ENCODE results near the gene JDP2. TPM values are rescaled to one million over a fixed set of nuclear protein-coding genes. Genes with fewer than 3 reads are reported as not detected.

The JDP2 gene
- total RNA-seq, 1 experiment from 2014 or later = 23.3 TPM

DNA sequence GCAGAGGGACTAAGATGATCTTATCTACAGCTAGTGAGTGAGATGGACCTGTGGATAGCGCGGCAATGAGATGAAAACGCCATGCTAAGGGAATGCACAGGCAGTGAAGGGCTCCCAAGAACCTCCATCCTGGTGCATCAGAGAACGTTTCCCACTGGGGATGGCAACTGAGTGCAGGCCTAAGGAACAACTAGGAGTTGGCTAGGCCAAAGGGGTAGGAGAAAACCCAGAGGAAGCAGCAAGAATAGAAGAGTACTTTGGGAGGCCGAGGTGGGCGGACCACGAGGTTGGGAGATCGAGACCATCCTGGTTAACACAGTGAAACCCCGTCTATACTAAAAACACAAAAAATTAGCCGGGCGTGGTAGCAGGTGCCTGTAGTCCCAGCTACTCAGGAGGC, 69.9 kb downstream of the JDP2 start (continued):
- TF ChIP-seq CREM (CRISPR knock-in tag; IDR thresholded peaks at IDR 0.05) = no peak
- TF ChIP-seq MYBL2 (CRISPR knock-in tag; IDR thresholded peaks at IDR 0.05) = no peak
- no peak for TF ChIP-seq TEAD4 (CRISPR knock-in tag; IDR thresholded peaks at IDR 0.05)
- TF ChIP-seq, protein P1, sequence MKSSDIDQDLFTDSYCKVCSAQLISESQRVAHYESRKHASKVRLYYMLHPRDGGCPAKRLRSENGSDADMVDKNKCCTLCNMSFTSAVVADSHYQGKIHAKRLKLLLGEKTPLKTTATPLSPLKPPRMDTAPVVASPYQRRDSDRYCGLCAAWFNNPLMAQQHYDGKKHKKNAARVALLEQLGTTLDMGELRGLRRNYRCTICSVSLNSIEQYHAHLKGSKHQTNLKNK (CRISPR knock-in tag; IDR thresholded peaks at IDR 0.05) = no peak
- TF ChIP-seq, protein P2, sequence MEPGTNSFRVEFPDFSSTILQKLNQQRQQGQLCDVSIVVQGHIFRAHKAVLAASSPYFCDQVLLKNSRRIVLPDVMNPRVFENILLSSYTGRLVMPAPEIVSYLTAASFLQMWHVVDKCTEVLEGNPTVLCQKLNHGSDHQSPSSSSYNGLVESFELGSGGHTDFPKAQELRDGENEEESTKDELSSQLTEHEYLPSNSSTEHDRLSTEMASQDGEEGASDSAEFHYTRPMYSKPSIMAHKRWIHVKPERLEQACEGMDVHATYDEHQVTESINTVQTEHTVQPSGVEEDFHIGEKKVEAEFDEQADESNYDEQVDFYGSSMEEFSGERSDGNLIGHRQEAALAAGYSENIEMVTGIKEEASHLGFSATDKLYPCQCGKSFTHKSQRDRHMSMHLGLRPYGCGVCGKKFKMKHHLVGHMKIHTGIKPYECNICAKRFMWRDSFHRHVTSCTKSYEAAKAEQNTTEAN (CRISPR knock-in tag; IDR thresholded peaks at IDR 0.05) = no peak
- TF ChIP-seq, protein P3, sequence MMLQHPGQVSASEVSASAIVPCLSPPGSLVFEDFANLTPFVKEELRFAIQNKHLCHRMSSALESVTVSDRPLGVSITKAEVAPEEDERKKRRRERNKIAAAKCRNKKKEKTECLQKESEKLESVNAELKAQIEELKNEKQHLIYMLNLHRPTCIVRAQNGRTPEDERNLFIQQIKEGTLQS (CRISPR knock-in tag; conservative IDR thresholded peaks at IDR 0.05) = no peak
- no peak for TF ChIP-seq HMGA2 (CRISPR knock-in tag; IDR thresholded peaks at IDR 0.05)
- TF ChIP-seq TEAD1 (CRISPR knock-in tag; IDR thresholded peaks at IDR 0.05) = no peak
- no peak for TF ChIP-seq ZNF317 (CRISPR knock-in tag; IDR thresholded peaks at IDR 0.05; ENCODE audit: borderline replicate concordance, low read depth)

DNA sequence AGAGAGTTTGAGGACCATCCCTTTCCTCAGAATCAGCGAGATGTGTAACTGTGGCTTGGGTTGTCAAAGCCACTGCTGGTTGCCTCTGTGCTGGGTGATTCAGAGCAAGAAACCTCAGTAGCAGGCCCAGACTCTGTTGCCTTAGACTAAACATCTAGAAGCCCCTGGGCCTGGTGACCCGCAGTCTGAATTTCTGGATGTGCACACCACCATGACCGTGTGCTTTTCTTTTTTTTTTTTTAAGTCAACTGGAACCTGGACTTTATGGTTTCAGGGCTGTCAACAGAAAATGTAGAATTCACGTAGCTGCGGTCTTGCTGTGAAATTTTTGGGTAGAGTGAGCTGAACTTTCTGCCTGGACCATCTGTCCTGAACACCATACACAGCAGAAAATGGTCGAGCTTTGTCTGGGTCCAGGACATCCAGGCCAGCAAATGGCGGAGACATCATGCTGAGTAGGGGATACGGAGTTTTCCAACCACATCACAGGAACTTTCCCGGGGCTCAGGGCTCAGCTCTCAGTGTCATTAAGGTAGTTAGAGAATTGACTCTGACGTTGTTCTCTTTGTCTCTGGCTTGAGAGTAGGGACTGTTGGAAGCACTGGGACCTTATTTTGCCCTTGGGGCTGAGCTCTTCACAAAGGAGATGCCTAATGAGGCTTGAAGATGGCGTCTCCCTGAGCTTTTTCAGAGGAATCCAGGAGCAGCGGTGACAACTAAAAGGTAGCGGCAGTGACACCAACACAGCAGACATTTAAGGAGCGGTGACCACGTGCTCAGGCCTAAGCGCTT, 71.5 kb downstream of the JDP2 start:
- DNase-seq (ENCODE audit: low spot score) (no peak), ATAC-seq (no peak)
- Mint-ChIP-seq H3K27ac (no peak overlapping the region), H3K9me3 (0 out of 2 replicates have a peak, but pooled peaks cover 4% of the 10 kb centered on the region), H3K27me3 (ENCODE audit: low read depth) (no peaks in the 10 kb centered on the region), H3K4me3 (no peak overlapping the region), H3K36me3 (no peaks in the 10 kb centered on the region), H3K4me1 (no peaks in the 10 kb centered on the region)
- ChIA-PET CTCF (interaction anchor here (0.6 to 2.7 kb wide), 6 partner anchors 11 to 80 kb away, joined by 3 to 12 read pairs (median 3); no protein-coding TSS in a partner anchor), POLR2A (no interaction called here)
- TF ChIP-seq, protein P4, sequence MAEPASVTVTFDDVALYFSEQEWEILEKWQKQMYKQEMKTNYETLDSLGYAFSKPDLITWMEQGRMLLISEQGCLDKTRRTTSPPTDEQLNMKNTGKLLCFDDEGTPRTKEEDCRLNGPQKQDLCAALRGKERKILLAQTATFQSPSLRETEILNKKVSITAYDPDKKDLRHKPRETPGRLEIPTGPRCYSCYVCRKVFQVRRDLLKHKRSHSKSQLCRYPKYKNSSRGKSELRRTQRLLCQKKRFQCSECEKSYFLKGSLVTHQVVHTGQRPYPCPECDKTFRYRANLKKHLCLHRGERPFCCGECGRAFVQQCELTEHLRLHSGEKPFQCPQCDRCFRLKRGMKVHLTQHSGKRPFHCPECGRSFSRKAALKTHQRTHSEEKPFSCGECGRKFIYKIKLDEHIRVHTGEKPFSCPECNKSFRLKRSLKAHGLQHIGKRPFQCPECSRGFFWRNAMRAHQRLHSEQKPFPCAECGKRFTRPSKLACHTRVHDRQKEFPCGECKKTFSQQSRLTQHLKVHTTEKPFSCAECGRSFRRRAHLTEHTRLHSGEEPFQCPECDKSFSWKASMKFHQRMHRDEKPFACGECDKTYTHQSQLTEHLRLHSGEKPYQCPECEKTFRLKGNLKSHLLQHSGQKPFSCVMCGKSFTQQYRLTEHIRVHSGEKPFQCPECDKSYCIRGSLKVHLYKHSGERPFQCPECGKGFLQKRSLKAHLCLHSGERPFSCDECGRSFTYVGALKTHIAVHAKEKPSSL (CRISPR knock-in tag; conservative IDR thresholded peaks at IDR 0.05) = no peak
- TF ChIP-seq, protein P5, sequence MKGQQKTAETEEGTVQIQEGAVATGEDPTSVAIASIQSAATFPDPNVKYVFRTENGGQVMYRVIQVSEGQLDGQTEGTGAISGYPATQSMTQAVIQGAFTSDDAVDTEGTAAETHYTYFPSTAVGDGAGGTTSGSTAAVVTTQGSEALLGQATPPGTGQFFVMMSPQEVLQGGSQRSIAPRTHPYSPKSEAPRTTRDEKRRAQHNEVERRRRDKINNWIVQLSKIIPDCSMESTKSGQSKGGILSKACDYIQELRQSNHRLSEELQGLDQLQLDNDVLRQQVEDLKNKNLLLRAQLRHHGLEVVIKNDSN (CRISPR knock-in tag; IDR thresholded peaks at IDR 0.05) = no peak
- no peak for TF ChIP-seq NR2C2 (CRISPR knock-in tag; IDR thresholded peaks at IDR 0.05)

DNA sequence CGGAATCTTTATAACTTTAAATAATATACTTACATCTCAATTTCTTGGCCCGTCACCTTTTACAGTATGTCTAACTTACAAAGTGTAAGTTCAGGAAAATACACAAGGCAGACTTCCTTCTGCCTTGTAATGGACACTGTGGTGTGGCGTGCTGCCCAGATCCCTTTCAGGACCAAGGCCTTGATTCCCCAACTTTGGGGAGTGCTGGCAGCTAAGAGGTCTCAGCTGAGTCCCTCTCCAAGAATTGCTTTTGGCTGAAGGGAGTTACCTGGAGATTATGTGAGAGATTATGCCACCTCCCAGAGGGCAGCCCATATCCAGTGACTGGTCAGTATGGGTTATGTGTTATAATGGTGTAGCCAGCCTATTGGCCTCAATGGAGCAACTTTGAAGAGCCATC, 73.3 kb downstream of the JDP2 start:
- no peak for ATAC-seq
- POLR2A ChIA-PET = no interaction called here
- Mint-ChIP-seq H3K36me3 (no peaks in the 10 kb centered on the region), H3K27ac (no peak overlapping the region), H3K4me3 (no peak overlapping the region), H3K4me1 (no peaks in the 10 kb centered on the region), H3K27me3 (ENCODE audit: low read depth) (no peaks in the 10 kb centered on the region), H3K9me3 (no peaks in the 10 kb centered on the region)
- no peak for DNase-seq (ENCODE audit: low spot score)
- CTCF ChIA-PET = interaction anchor here (2.7 kb wide), 1 partner anchor 12 kb away, joined by 12 read pairs; no protein-coding TSS in a partner anchor
- TF ChIP-seq, protein P6, sequence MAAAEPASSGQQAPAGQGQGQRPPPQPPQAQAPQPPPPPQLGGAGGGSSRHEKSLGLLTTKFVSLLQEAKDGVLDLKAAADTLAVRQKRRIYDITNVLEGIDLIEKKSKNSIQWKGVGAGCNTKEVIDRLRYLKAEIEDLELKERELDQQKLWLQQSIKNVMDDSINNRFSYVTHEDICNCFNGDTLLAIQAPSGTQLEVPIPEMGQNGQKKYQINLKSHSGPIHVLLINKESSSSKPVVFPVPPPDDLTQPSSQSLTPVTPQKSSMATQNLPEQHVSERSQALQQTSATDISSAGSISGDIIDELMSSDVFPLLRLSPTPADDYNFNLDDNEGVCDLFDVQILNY (CRISPR knock-in tag; IDR thresholded peaks at IDR 0.05) = no peak
- no peak for TF ChIP-seq TEAD4 (CRISPR knock-in tag; IDR thresholded peaks at IDR 0.05)
- TF ChIP-seq, protein P7, sequence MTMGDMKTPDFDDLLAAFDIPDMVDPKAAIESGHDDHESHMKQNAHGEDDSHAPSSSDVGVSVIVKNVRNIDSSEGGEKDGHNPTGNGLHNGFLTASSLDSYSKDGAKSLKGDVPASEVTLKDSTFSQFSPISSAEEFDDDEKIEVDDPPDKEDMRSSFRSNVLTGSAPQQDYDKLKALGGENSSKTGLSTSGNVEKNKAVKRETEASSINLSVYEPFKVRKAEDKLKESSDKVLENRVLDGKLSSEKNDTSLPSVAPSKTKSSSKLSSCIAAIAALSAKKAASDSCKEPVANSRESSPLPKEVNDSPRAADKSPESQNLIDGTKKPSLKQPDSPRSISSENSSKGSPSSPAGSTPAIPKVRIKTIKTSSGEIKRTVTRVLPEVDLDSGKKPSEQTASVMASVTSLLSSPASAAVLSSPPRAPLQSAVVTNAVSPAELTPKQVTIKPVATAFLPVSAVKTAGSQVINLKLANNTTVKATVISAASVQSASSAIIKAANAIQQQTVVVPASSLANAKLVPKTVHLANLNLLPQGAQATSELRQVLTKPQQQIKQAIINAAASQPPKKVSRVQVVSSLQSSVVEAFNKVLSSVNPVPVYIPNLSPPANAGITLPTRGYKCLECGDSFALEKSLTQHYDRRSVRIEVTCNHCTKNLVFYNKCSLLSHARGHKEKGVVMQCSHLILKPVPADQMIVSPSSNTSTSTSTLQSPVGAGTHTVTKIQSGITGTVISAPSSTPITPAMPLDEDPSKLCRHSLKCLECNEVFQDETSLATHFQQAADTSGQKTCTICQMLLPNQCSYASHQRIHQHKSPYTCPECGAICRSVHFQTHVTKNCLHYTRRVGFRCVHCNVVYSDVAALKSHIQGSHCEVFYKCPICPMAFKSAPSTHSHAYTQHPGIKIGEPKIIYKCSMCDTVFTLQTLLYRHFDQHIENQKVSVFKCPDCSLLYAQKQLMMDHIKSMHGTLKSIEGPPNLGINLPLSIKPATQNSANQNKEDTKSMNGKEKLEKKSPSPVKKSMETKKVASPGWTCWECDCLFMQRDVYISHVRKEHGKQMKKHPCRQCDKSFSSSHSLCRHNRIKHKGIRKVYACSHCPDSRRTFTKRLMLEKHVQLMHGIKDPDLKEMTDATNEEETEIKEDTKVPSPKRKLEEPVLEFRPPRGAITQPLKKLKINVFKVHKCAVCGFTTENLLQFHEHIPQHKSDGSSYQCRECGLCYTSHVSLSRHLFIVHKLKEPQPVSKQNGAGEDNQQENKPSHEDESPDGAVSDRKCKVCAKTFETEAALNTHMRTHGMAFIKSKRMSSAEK (CRISPR knock-in tag; IDR thresholded peaks at IDR 0.05; ENCODE audit: borderline replicate concordance) = no peak
- no peak for TF ChIP-seq FOXK1 (CRISPR knock-in tag; IDR thresholded peaks at IDR 0.05)
- no peak for TF ChIP-seq NFYB (CRISPR knock-in tag; conservative IDR thresholded peaks at IDR 0.05; ENCODE audit: low read depth)
- no peak for TF ChIP-seq SP1 (CRISPR knock-in tag; conservative IDR thresholded peaks at IDR 0.05)
- TF ChIP-seq ATF1 (CRISPR knock-in tag; IDR thresholded peaks at IDR 0.05) = no peak
- TF ChIP-seq MYBL2 (CRISPR knock-in tag; IDR thresholded peaks at IDR 0.05) = no peak
- TF ChIP-seq, protein P2 (CRISPR knock-in tag; IDR thresholded peaks at IDR 0.05) = no peak
- TF ChIP-seq, protein P8, sequence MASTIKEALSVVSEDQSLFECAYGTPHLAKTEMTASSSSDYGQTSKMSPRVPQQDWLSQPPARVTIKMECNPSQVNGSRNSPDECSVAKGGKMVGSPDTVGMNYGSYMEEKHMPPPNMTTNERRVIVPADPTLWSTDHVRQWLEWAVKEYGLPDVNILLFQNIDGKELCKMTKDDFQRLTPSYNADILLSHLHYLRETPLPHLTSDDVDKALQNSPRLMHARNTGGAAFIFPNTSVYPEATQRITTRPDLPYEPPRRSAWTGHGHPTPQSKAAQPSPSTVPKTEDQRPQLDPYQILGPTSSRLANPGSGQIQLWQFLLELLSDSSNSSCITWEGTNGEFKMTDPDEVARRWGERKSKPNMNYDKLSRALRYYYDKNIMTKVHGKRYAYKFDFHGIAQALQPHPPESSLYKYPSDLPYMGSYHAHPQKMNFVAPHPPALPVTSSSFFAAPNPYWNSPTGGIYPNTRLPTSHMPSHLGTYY (CRISPR knock-in tag; IDR thresholded peaks at IDR 0.05) = no peak
